Coronary artery (tissue), 2 donors: ENCODE measurements around the gene F11R.
"Not testable (repeated sequence)": the region's sequence is repeated elsewhere in the genome, so short reads cannot be mapped to it uniquely, and the experiment has no call there.

Experiments used
- DNase-seq: peaks from one replicate; pipeline ENCODE4 v3.0.0-alpha.2; 2017; ENCODE audit warnings: low spot score
- H3K27ac ChIP-seq, 2 donors: fragments of 200-600 bp; sonication (generic); one replicate each; pipeline ENCODE4 v1.5.1; 2016 to 2019
- H3K4me3 ChIP-seq: fragments of 200-600 bp; sonication (generic); 2 replicates; pipeline ENCODE4 v1.5.1; 2016; ENCODE audit warnings: mild to moderate bottlenecking, moderate library complexity
- CTCF ChIP-seq: fragments of 200-600 bp; sonication (generic); IDR thresholded peaks from one replicate; pipeline ENCODE4 v1.5.1; 2019; ENCODE audit warnings: antibody characterized with exemption

Gene F11R

GRCh38 chr1:160952129-160952510, 68.8 kb downstream of the F11R start:
- no peak for TF ChIP-seq CTCF
- peak overlapping the region in 1 of 2 donors; percentile 67 for H3K27ac ChIP-seq
- no peak overlapping the region for H3K4me3 ChIP-seq
- no peak for DNase-seq

GRCh38 chr1:160951443-160952128, 69.4 kb downstream of the F11R start:
- Histone ChIP-seq H3K27ac (peak overlapping the region in 1 of 2 donors; percentile 67), H3K4me3 (no peak overlapping the region)
- DNase-seq, result no peak
- TF ChIP-seq CTCF, result peak; percentile 32

- no peak for DNase-seq
- peak overlapping the region; percentile 37 for H3K4me3 ChIP-seq
- peak overlapping the region in 1 of 2 donors; percentile 67 for H3K27ac ChIP-seq
- no peak for TF ChIP-seq CTCF
Measured at GRCh38 chr1:160950657-160951056, 70.3 kb downstream of the F11R start.

GRCh38 chr1:160949881-160950280, 71.1 kb downstream of the F11R start:
- DNase-seq, result no peak
- Histone ChIP-seq H3K27ac (peak overlapping the region in 1 of 2 donors; percentile 67), H3K4me3 (peak overlapping the region; percentile 37)
- TF ChIP-seq CTCF, result no peak

- H3K27ac ChIP-seq, result peak overlapping the region in 1 of 2 donors; percentile 6
- not testable (repeated sequence) for H3K4me3 ChIP-seq, DNase-seq
Measured at GRCh38 chr1:160949216-160949880, 71.6 kb downstream of the F11R start.

GRCh38 chr1:160947174-160947759, 73.7 kb downstream of the F11R start:
- H3K27ac ChIP-seq, result peak overlapping the region in 1 of 2 donors; percentile 46
- not testable (repeated sequence) for H3K4me3 ChIP-seq, DNase-seq

GRCh38 chr1:160945881-160946280, 75.1 kb downstream of the F11R start:
- H3K4me3 ChIP-seq, DNase-seq: not testable (repeated sequence)
- H3K27ac ChIP-seq, result peak overlapping the region; percentile 19 to 40
